Gastroesophageal sphincter (tissue), 4 donors: ENCODE results near the gene BCL2. TPM values are rescaled to one million over a fixed set of nuclear protein-coding genes. Genes with fewer than 3 reads are reported as not detected.

ENCODE experiments used
- ATAC-seq: fragments of 150-250 bp; one replicate; pipeline ENCODE4 v1.9.1; 2016; ENCODE audit warnings: mild to moderate bottlenecking, moderate library complexity
- H3K27ac ChIP-seq, 4 donors: fragments of 200-600 bp; sonication (generic) in 3 of 4; 1 replicate in 3 of 4; 2 replicates in 1 of 4; pipeline ENCODE4 v1.5.1; 2016 to 2019
- H3K27me3 ChIP-seq: fragments of 200-600 bp; sonication (generic); one replicate; pipeline ENCODE4 v1.5.1; 2019
- H3K36me3 ChIP-seq, 2 donors: fragments of 200-600 bp; sonication (generic); one replicate each; pipeline ENCODE4 v1.5.1; 2019; ENCODE audit warnings: control low read depth in 1 of 2
- H3K4me1 ChIP-seq, 3 donors: fragments of 200-600 bp; sonication (generic); 1 replicate in 2 of 3; 2 replicates in 1 of 3; pipeline ENCODE4 v1.5.1; 2016 to 2019; ENCODE audit warnings: control low read depth in 2 of 3
- H3K4me3 ChIP-seq, 2 donors: fragments of 200-600 bp; sonication (generic); one replicate each; pipeline ENCODE4 v1.5.1; 2019; ENCODE audit warnings: mild to moderate bottlenecking in 1 of 2, moderate library complexity in 1 of 2
- H3K9me3 ChIP-seq, 3 donors: fragments of 200-600 bp; sonication (generic); one replicate each; pipeline ENCODE4 v1.5.1; 2017 to 2019; ENCODE audit warnings: control low read depth in 2 of 3
- CTCF ChIP-seq, 4 experiments: fragments of 200-600 bp in 2 of 4; fragments of 450-650 bp in 2 of 4; sonication (generic) in 1 of 4; IDR thresholded peaks; one replicate each; pipeline ENCODE4 v1.5.1; 2017 to 2019; ENCODE audit warnings: antibody characterized with exemption in 4 of 4, mild to moderate bottlenecking in 2 of 4, moderate library complexity in 2 of 4
- EP300 ChIP-seq: sonication (generic); formaldehyde crosslinking; IDR thresholded peaks from one replicate; pipeline ENCODE4 v1.6.1; 2017; ENCODE audit warnings: antibody characterized with exemption, mild to moderate bottlenecking
- POLR2A ChIP-seq, 2 donors: fragments of 450-650 bp; IDR thresholded peaks; one replicate each; pipeline ENCODE4 v1.6.1; 2017; ENCODE audit warnings: antibody characterized with exemption in 2 of 2, mild to moderate bottlenecking in 2 of 2, moderate library complexity in 1 of 2
- POLR2AphosphoS5 ChIP-seq: sonication (generic); formaldehyde crosslinking; IDR thresholded peaks from one replicate; pipeline ENCODE4 v1.6.1; 2017; ENCODE audit warnings: antibody characterized with exemption
- WGBS, 2 donors: methylation state at CpG; one replicate each; pipeline ENCODE4 v1.1.5; 2018; ENCODE audit warnings: low coverage in 1 of 2; 5-methylcytosine and 5-hydroxymethylcytosine counted together
- total RNA-seq, 4 donors: library from RNA; depleted of rRNA; stranded (reverse); fragments of >200 nt; gene quantifications; one replicate each; pipeline ENCODE4 v1.1.0, GENCODE V29; 2016

The BCL2 gene
- total RNA-seq, 4 donors from 2014 or later: 31.2 to 41.7 (median 32.7) TPM

GRCh38 chr18:63155169-63155852, 164.3 kb downstream of the BCL2 start:
- 44 to 67% methylated on average over 9 to 13 of the region's 23 CpGs for WGBS, 2 donors
- Histone ChIP-seq H3K36me3 (no peaks in the 10 kb centered on the region), H3K9me3 (no peaks in the 10 kb centered on the region), H3K4me1 (peaks cover 0 to 57% (median 3%) of the 10 kb centered on the region in 3 donors), H3K4me3 (peak overlapping the region in 1 of 2 donors; percentile 28), H3K27me3 (no peaks in the 10 kb centered on the region), H3K27ac (no peak overlapping the region)
- ATAC-seq: peak; percentile 47
- peak; percentile 44 to 73 (median 47) for TF ChIP-seq CTCF (IDR thresholded peaks at IDR 0.05)
- TF ChIP-seq EP300: no peak

GRCh38 chr18:63154350-63155152, 165.0 kb downstream of the BCL2 start:
- 81 to 96% methylated on average over 6 to 10 of the region's 10 CpGs for WGBS, 2 donors
- Histone ChIP-seq H3K27me3 (no peaks in the 10 kb centered on the region), H3K27ac (no peak overlapping the region), H3K36me3 (no peaks in the 10 kb centered on the region), H3K4me1 (peaks cover 0 to 53% (median 3%) of the 10 kb centered on the region in 3 donors), H3K9me3 (no peaks in the 10 kb centered on the region), H3K4me3 (no peak overlapping the region)
- TF ChIP-seq POLR2AphosphoS5: no peak
- no peak for TF ChIP-seq CTCF (IDR thresholded peaks at IDR 0.05)
- TF ChIP-seq EP300: no peak
- TF ChIP-seq POLR2A (IDR thresholded peaks at IDR 0.05): no peak
- ATAC-seq: no peak

- WGBS, 2 donors: 85 to 89% methylated on average over 6 to 7 of the region's 7 CpGs
Observed at GRCh38 chr18:63152791-63153190, 166.8 kb downstream of the BCL2 start.

GRCh38 chr18:63152096-63152495, 167.5 kb downstream of the BCL2 start:
- Histone ChIP-seq H3K27ac (no peak overlapping the region), H3K36me3 (no peaks in the 10 kb centered on the region), H3K4me1 (peaks cover 5 to 55% (median 6%) of the 10 kb centered on the region in 3 donors), H3K9me3 (no peaks in the 10 kb centered on the region), H3K4me3 (no peak overlapping the region), H3K27me3 (no peaks in the 10 kb centered on the region)
- ATAC-seq: no peak
- TF ChIP-seq POLR2AphosphoS5: no peak
- TF ChIP-seq POLR2A (IDR thresholded peaks at IDR 0.05): no peak
- WGBS, 2 donors: 83 to 91% methylated on average over 3 of the region's 3 CpGs

More at GRCh38 chr18:63152791-63153190, 166.8 kb downstream of the BCL2 start:
- Histone ChIP-seq H3K4me3 (no peak overlapping the region), H3K4me1 (peaks cover 5 to 55% (median 6%) of the 10 kb centered on the region in 3 donors), H3K36me3 (no peaks in the 10 kb centered on the region), H3K27ac (no peak overlapping the region), H3K9me3 (no peaks in the 10 kb centered on the region), H3K27me3 (no peaks in the 10 kb centered on the region)
- TF ChIP-seq POLR2AphosphoS5: no peak
- no peak for TF ChIP-seq CTCF (IDR thresholded peaks at IDR 0.05)
- no peak for TF ChIP-seq POLR2A (IDR thresholded peaks at IDR 0.05)
- no peak for TF ChIP-seq EP300
- no peak for ATAC-seq

- H3K9me3 ChIP-seq: no peaks in the 10 kb centered on the region
- H3K4me3 ChIP-seq: no peak overlapping the region
- no peaks in the 10 kb centered on the region for H3K36me3 ChIP-seq
- TF ChIP-seq POLR2A (IDR thresholded peaks at IDR 0.05) (no peak), EP300 (no peak), POLR2AphosphoS5 (no peak), CTCF (IDR thresholded peaks at IDR 0.05) (no peak)
- H3K4me1 ChIP-seq: peaks cover 5 to 55% (median 6%) of the 10 kb centered on the region in 3 donors
- 92 to 93% methylated on average over 5 of the region's 5 CpGs for WGBS, 2 donors
- H3K27me3 ChIP-seq: no peaks in the 10 kb centered on the region
- H3K27ac ChIP-seq: no peak overlapping the region
- no peak for ATAC-seq
Observed at GRCh38 chr18:63151539-63151938, 168.0 kb downstream of the BCL2 start.
